GM19468 (cell line): ENCODE results near the gene SYNCRIP.
"Not testable (repeated sequence)": the region's sequence is repeated elsewhere in the genome, so short reads cannot be mapped to it uniquely, and the experiment has no call there.

Experiments used
- ATAC-seq: cut with Tn5 transposase; IDR thresholded peaks from one replicate; pipeline ENCODE4 v1.9.1; 2021; ENCODE audit warnings: mild to moderate bottlenecking, moderate library complexity, moderate number of reproducible peaks; ENCODE audit not compliant: unreplicated experiment; ENCODE audit errors: extremely low read depth

The SYNCRIP gene

DNA sequence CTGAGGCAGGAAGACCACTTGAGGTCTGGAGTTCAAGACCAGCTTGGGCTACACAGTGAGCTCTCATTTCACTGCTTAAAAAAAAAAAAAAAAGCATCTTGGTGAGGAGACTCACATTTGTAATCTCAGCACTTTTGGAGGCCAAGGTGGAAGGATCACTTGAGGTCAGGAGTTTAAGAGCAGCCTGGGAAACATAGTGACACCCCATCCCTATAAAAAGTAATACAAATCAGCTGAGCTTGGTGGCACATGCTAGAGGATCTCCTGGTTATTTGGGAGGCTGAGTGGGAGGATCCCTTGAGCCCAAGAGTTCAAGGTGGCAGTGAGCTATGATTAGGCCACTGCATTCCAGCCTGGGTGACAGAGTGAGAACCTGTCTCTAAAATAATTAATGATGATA is 29.4 kb upstream of the SYNCRIP start:
- ATAC-seq, result no peak

DNA sequence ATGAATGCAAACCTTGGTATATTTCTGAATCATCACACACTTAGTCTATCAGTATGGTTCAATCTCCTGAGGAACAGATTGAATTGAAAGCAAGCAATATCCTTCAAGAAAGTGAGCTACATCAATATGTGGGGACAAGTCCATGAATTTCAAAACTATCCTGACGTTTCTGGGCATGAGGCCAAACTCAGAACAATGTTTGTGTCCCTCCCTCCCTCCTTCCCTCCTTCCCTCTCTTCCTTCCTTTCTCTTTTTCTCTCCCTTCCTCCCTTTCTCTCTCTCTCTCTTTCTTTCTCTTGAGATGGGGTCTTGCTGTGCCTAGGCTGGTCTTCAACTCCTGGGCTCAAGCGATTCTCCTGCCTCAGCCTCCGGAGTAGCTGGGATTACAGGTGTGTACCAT is 27.9 kb upstream of the SYNCRIP start:
- ATAC-seq, result no peak

DNA sequence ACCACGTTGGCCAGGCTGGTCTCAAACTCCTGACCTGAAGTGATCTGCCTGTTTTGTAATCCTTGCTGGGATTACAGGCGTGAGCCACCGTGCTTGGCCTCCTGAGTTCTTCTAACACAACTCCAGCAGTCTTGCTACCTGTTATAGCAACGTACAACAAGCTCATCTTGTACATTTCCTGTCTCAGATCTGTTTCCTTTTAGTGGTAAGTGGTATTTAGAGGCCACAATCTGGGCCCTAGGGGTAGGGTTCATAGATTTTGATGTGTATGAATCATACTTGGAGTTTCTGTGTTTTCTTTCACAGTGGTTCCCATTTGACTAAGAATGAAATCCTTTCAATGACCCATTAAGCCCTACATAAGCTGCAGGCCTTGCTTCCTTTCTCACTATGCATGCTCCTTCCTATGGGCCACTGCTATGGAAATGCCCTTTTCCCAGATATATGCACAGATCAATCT is 27.1 kb upstream of the SYNCRIP start:
- ATAC-seq, result peak; percentile 98

DNA sequence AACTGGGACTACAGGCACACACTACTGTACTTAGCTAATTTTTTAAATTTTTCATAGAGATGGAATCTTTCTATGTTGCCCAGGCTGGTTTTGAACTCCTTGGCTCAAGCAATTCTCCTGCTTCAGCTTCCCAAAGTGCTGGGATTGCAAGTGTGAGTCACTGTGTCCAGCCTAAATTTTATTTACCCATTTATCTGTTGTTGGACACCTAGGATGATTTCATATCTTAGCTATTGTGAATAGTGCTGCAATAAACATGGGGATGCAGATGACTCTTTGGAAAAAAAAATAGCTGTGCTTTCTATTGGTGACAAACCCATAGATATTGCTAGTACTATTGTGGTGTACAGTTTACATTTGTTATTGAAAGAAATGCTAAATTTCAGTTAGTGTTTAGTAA is 19.6 kb upstream of the SYNCRIP start:
- no peak for ATAC-seq

DNA sequence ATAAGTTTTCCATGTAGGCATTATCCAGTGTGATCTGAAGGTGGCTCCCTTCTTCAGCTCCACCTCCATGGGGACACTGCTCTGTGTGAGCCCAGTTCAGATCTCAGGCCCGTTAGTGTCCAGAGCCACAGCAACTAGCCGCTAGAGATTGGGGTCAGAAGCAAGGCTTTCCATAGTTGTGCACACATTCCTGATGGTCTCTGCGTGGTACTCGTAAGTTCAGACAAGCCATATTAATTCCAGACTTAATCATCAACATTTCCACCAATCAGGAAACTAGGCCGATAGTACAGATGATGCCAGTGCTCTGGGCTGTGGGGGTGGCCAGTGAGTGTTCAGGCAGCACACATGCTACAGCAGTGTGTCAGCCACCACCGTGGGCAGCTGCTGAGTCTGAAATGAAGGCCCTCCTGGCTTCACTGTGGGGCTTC is 17.5 kb upstream of the SYNCRIP start:
- ATAC-seq, result no peak

DNA sequence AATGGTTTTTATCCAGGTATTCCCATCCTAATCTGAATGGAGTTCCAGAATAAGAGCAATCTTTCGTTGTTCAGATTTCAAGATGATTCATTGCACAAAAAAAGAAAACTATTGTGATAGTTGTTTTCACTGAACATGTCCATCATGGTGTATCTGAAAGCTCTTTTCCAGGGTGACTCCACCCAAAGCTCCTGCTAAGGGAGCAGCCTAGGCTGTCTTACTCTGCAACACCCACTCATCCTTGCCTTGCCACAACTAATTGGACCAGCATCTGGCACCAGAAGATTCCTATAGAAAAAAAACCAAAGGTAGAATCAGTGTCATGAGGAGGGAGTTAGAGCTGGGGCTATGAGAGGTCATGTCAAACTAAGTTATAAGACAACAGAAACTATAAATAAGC is 7.9 kb upstream of the SYNCRIP start:
- no peak for ATAC-seq

DNA sequence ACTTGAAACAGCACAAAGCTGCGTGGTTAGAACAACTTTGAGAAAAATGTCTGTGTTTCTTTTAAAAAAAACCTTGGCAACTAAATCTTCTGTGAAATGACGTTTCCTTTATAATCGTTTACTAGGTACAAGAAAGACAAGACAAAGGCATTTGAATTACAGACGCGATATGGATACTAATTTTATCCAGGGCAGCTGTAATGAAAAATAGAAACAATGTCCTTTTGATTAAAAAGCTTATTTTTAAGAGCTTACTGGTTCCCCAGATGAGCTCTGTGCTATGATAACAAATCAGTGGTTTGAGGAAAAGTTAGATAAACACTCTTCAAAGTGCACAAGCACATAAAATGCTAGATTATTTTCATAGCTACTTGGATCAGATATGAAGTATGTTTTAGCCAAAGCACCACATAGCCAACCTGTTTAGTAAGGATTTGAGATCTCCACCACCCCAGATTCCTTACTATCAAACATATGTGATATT is 1.6 kb upstream of the SYNCRIP start:
- no peak for ATAC-seq

DNA sequence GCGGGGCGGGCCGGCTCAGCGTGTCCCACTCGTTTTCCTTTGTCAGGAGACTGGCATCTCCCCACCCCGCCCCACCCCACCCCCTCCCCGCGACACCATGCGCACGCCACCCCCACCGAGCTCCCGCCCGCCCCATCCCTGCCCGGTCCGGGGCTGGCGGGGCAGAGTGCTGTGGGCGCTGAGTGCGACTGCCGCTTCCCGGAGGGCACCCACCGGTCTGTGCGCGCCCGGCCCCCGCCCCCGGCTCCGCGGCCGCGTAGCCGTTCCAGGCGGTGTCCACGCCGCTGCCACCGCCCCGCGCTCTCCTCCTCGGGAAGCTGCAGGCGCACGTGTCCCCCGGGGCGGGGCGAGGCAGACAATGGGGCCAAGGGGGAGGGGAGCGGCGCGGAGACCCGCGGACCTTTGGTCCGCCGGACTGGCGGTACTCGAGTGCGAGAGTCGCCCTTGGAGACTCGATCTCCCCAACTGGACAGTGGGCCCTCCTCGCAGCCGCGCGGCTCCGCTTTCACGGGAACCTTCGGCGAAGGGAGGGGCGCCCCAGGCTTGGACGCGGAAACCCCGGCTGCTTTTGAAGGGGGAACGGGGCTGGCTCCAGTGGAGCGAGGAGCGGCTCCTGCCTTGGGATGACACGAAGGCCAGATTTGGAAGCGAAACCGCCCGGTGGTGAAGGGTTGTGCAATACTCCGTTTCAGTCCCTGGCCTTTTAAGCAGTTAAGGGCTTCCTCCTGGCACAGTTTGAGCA is 1.0 kb upstream of the SYNCRIP start:
- peak; percentile 37 for ATAC-seq

DNA sequence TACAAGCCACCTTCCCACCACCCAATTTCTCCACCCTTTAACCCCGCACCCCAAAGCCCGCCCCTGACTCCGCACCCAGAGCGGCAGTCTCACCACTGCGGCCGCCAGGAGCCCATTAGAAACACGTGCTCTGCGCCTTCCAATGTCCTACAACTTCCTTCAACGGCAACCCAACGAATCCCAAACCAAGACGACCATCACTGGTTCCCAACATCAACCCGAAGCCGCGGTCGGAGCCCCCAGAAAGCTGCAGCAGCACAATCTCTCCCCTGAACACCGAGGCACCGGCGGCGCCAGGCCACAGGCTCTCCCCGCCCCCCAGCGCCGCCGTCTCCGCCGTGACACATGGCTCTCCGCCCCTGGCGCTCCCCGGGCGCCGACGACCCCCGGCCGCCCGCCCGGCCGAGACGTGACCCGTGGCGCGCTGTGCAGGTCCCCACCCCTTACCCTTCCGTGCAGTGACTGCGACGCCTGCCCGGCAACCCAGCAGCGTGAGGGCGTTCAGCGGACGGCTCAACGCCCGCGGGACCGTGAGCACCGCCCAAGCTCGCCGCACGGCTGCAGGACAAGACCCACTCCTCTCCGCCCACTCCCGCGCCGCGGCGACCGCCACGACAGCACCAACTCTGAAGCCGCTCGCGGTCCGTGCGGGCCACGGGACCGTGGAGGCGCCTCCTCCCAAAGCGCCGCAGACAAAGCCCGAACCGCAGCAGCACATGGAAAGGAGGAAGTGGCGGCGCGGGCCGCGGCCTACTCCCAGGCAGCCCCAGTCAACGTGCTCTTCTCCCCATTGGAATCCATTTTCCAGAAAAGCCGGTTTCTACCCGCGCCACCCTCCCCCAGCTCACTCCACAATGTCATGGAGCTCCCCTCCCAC is 551 bp downstream of the SYNCRIP start:
- ATAC-seq, result no peak

DNA sequence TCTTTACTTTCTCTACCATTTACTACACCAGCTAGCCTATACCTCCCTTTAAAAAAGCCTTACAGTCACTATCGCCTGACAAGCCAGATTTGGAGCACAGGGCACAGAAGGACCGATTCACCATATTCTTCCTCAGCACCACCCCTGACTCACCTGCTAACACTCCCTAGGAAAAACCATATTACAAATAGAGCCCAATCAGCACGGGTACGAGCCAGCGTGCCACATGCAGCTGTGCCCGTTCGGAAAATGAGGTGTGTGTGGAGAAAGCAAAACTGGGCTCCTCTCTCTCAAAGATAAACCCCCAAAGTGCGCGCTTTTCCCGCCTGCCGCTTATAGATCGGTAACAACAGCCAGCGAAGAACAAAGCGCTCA is 1.2 kb downstream of the SYNCRIP start:
- ATAC-seq, result no peak

DNA sequence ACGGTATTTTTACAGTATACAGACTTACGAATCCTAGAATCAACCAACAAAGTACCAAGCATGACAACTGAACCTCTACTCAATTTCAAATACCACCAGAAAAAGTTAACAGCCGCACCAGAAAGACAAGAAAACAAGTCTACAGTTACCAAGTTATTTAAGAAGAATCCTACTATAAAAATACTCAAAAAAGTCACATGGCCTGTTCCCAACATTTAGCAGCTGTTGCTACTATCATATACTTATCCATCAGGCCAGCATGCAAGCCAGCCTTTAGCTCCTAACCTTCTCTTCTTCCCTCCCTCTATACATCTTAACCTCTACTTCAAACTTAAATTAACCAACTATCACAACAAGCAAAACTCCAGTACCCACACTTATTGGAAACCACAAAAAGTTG is 1.9 kb downstream of the SYNCRIP start:
- no peak for ATAC-seq

DNA sequence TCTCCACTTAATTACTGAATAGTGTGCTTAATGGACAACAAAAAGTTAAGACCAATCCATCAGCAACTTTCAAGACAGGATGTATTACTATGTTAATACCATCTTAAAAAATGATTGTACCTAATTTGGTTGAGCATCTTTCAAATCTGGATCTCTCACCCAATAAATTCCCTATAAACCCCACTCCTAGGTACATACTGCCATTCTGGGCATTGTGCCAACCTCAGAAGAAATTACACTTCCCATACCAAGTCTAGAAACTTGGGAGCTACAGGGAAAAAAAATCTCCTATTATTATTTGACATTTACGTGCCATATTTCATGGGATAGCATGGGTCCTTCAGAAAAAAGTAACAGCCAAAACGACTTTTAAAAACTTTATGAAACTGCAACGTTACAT is 5.1 kb downstream of the SYNCRIP start:
- no peak for ATAC-seq

DNA sequence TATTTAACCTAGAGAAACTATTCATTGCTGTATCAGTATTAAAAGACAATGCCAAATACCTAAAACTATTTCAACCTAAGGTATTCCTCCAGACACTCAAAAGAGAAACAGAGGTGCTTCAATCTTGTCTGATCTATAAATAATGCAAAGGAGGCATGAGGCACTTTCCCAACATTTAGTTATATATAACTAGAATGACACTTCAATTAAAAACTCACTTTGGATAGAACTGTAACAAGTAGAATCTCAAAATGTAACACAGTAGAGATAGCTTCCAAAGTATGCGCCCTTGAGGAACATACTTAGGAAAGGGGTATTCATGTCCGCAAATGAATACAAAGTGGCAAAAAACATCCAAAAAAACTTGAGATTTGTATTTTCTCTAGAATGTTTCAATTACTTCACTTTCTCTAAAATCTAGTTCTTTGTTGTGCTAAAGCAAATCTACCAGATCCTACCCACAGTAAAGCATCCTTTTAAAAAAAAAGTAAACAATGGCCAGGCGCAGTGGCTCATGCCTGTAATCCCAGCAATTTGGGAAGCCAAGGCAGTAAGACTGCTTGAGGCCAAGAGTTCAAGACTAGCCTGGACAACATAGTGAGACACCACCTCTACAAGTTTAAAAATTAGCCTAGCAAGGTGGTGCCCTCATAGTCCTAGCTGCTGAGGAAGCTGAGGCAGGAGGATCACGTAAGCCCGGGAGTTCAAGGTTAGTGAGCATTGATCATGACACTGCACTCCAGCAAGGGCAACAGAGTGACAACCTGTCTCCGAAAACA is 10.3 kb downstream of the SYNCRIP start:
- ATAC-seq, result no peak

DNA sequence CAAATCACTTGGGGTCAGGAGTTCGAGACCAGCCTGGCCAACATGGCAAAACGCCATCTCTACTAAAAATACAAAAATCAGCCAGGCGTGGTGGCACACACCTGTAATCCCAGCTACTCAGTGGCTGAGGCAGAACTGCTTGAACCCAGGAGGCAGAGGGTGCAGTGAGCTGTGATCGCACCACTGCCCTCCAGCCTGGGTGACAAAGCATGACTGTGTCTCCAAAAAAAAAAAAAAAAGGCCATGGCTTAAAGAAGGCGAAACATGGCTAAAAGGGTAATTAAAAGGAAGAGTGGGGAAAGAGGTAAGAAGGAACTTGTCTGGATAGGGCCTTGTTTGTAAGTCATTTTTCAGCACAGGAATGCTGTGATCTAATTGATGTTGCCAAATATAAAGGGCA is 11.6 kb downstream of the SYNCRIP start:
- not testable (repeated sequence) for ATAC-seq

DNA sequence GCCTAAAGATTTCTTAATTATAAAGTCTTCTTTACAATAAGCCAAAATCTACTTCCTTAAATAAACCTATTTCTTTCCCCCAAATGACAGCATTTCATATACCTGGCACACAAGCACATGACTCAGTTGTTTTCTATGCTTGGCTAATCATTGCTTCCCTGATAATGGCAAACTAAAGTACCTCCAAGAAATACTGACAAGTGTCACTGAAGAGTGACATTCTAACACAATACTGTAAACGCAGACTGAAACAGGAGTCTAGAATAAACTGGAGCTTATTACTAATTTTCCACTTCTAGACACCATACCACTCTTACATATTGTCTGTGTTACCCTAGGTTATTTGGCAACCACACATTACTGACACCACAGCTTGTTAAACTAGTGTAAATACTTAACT is 14.3 kb downstream of the SYNCRIP start:
- no peak for ATAC-seq

DNA sequence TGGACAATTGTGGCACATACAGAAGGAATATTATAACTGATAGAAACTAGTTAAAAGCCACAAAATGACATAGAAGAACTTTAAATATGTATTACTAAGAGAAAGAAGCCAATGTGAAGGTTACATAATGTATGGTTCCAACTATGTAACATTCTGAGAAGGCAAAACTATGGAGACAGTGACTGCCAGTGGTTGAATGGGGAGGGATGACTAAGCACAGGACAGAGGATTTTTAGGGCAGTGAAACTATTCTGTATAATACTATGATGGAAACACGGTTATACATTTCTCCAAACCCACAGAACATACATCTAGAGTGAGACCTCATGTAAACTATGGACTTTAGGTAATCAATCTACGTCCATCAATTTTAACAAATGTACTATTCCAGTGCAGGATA is 22.4 kb downstream of the SYNCRIP start:
- no peak for ATAC-seq

DNA sequence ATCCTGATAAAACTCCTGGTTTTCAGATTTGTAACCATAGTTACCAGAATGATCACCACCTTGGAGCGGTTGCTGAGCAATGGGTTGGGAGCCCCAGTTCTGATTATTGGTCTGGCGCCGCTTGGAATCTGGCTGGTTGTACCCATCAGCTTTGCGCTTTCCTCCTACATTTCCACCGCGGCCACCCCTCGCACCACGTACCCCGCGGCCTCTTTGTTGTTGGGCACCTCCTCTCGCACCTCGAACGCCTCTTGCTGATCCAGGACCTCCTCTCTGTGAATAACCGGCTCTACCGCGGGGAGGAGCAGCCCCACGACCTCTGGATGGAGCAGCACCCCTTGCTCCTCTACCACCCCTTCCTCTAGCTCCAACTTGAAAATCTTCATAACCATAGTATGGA is 27.9 kb downstream of the SYNCRIP start:
- no peak for ATAC-seq

DNA sequence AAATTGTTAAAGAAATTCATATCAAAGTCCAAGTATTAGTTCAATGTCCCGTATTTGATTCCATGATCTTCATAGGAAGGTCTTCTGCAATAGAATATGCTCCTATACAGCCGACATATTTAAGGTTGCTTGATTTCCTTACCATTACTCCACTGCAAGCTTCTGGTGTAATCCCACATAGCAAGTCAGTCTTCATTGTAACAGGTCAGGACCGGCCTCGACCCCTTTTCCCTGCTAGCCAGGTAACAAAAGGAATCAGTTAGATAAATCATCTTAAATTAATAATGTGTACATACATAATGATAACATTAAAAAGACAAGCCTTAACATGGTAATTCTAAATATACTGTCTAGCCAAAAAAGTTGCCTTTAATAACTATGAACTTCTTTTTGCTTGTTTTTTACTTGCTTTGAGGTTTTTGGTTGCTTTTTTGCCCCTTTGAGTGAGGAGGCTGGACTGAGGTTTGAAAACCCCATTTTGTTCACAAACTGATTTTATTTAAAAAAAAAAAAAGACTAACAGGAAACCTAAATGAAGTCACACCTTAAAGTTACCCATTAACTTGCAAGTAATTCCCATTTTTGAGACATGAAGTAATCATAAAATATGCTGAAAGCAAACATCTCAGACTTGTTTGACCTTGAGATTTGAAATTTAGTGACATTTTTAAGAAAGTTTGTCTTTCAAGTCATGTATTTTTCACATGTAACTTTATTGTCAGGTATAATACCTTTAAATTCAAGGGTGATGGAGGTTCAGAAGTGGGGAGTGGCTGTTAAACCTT is 29.8 kb downstream of the SYNCRIP start:
- ATAC-seq, result no peak

DNA sequence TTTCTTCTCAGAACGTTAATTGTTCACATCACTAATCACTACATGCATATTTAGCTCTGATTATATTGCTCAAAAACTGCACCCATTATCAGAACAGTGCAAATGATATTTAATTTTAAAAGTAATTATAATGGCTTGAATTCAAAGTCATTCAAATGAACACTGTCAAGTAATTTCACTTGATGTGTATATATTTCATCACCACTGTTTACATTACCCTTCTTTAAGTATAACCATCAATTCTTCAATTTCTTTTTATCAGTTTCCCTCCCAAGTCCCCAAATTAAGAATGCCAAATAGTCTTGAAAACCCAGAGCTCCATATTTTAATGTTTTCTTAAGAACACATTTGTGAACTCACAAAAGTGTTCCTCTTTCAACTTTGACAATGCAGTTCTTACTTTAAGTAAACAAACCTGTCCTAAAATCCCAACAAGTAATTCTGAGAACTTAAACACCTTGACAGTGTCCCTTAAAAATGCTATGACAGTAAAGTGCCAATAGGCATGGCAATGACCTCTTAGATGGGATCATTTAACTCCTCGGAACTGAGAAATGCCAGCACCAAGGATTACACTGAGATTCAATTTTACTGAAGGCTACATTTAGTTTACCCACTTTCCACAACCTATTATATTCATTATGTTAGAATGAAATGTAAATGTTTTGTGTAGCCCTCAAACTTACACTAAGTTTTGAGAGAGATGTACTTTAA is 32.3 kb downstream of the SYNCRIP start:
- no peak for ATAC-seq
